Measurements from ENCODE around the gene CYP4F2.
"Not testable (repeated sequence)": the region's sequence is repeated elsewhere in the genome, so short reads cannot be mapped to it uniquely, and the experiment has no call there.

- TF ChIP-seq ZNF274 (IDR thresholded peaks at IDR 0.05; ENCODE audit: low read depth, low read length); YY1 (IDR thresholded peaks at IDR 0.05; ENCODE audit: insufficient read depth, insufficient read length): not testable (repeated sequence)
Observed at GRCh38 chr19:15835565-15836329, 62.1 kb downstream of the CYP4F2 start.

Measured in NT2/D1 (cell line).